ENCODE data around the gene JMJD1C.

DNA sequence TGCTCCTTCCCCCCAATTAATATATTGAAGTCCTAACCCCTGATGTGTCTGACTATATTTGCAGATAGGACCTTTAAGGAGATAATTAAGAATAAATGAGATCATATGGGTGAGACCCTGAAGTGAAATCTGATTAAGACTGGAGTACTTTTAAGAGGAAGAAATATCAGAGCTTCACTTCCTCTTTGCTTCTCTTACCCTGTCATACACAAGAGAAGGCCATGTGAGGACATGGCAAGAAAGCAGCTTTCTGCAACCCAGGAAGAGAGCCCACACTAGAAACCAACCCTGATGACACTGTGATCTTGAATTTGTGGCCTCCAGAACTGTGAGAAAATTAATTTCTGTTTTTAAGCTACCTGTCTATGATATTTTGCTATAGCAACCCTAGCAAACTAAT lies 44.2 kb downstream of the JMJD1C start:
- TF ChIP-seq, protein P1, sequence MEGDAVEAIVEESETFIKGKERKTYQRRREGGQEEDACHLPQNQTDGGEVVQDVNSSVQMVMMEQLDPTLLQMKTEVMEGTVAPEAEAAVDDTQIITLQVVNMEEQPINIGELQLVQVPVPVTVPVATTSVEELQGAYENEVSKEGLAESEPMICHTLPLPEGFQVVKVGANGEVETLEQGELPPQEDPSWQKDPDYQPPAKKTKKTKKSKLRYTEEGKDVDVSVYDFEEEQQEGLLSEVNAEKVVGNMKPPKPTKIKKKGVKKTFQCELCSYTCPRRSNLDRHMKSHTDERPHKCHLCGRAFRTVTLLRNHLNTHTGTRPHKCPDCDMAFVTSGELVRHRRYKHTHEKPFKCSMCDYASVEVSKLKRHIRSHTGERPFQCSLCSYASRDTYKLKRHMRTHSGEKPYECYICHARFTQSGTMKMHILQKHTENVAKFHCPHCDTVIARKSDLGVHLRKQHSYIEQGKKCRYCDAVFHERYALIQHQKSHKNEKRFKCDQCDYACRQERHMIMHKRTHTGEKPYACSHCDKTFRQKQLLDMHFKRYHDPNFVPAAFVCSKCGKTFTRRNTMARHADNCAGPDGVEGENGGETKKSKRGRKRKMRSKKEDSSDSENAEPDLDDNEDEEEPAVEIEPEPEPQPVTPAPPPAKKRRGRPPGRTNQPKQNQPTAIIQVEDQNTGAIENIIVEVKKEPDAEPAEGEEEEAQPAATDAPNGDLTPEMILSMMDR (conservative IDR thresholded peaks at IDR 0.05; ENCODE audit: low read length), result no peak
- no peak for TF ChIP-seq EZH2phosphoT487 (IDR thresholded peaks at IDR 0.05; ENCODE audit: borderline replicate concordance)

All from Loucy (cell line).